Adipocyte (in vitro differentiated cells): Measurements from ENCODE around the gene IKZF3.
"Not testable (repeated sequence)": the region's sequence is repeated elsewhere in the genome, so short reads cannot be mapped to it uniquely, and the experiment has no call there.

Source experiments
- DNase-seq: peaks from one replicate; pipeline ENCODE4 v3.0.0-alpha.2; 2015; ENCODE audit warnings: low read depth
- H3K27me3 ChIP-seq: replicated peaks from 2 replicates; pipeline ENCODE4 v1.7.0; 2013; ENCODE audit warnings: mild to moderate bottlenecking, low read length, moderate library complexity; ENCODE audit not compliant: control insufficient read depth, insufficient read depth
- H3K36me3 ChIP-seq: 2 replicates; pipeline ENCODE4 v1.7.0; 2013; ENCODE audit warnings: low read length, mild to moderate bottlenecking, moderate library complexity; ENCODE audit not compliant: control insufficient read depth, insufficient read depth, severe bottlenecking
- H3K4me1 ChIP-seq: 2 replicates; pipeline ENCODE4 v1.7.0; 2013; ENCODE audit warnings: mild to moderate bottlenecking, low read length, moderate library complexity; ENCODE audit not compliant: control insufficient read depth, insufficient read depth
- H3K4me3 ChIP-seq: 2 replicates; pipeline ENCODE4 v1.7.0; 2013; ENCODE audit warnings: mild to moderate bottlenecking, low read length, moderate library complexity
- H3K9ac ChIP-seq: 2 replicates; pipeline ENCODE4 v1.7.0; 2013; ENCODE audit warnings: mild to moderate bottlenecking, low read length, moderate library complexity
- H3K9me3 ChIP-seq: 2 replicates; pipeline ENCODE4 v1.7.0; 2013; ENCODE audit warnings: mild to moderate bottlenecking, low read length, moderate library complexity; ENCODE audit not compliant: control insufficient read depth

The IKZF3 gene

DNA sequence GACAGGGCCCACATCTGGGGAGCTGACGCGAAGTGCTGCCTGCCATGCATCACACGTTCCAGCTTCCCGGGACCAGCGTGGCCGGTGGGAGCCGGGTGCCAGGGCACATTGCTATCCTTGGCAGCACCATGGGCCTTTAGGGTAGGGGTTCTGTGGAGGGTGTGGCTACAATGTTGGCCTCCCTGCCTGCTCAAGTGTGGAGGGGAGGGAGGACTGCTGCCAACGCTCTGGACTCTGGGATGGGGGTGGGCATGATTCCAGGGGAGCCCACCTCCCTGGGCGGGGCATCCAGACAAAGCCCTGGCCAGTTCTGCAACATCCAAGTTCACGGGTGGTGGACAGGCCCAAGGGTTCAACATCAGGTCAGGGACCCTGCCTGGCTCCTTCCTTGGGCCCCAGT lies 112.5 kb downstream of the IKZF3 start:
- no peaks in the 10 kb centered on the region for H3K9me3 ChIP-seq
- no peak overlapping the region for H3K9ac ChIP-seq
- H3K4me1 ChIP-seq = peaks cover 18% of the 10 kb centered on the region
- H3K4me3 ChIP-seq = no peak overlapping the region
- no peaks in the 10 kb centered on the region for H3K36me3 ChIP-seq
- DNase-seq = no peak
- H3K27me3 ChIP-seq = peaks cover 3% of the 10 kb centered on the region

DNA sequence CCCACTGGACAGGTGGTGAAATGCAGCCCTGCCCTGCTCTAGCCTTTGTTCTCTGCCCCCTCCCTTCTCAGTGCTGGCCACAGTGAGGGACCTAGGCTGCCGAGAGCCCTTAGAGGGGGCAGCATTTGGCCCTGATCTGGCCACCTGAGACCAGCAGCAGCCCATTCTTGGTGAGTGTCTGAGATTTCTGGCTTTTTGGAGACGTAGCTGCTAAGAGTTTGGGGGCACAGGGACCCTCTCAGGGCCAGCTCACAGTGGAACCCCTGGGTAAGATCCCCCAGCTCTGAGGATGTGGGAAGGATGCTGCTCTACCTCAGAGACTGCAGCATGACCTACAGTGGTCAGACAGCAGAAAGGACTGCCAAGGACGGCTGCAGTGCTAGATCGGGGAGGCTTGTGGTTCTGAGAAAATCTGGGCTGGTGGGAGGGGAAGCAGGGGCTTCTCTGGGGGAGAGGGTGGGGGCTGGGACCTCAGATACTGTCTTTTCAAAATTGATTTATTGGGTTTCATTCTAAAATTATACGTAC lies 113.0 kb downstream of the IKZF3 start:
- peaks cover 3% of the 10 kb centered on the region for H3K27me3 ChIP-seq
- H3K9ac ChIP-seq = no peak overlapping the region
- DNase-seq = no peak
- H3K36me3 ChIP-seq = no peaks in the 10 kb centered on the region
- no peaks in the 10 kb centered on the region for H3K9me3 ChIP-seq
- no peak overlapping the region for H3K4me3 ChIP-seq
- H3K4me1 ChIP-seq = peaks cover 18% of the 10 kb centered on the region

DNA sequence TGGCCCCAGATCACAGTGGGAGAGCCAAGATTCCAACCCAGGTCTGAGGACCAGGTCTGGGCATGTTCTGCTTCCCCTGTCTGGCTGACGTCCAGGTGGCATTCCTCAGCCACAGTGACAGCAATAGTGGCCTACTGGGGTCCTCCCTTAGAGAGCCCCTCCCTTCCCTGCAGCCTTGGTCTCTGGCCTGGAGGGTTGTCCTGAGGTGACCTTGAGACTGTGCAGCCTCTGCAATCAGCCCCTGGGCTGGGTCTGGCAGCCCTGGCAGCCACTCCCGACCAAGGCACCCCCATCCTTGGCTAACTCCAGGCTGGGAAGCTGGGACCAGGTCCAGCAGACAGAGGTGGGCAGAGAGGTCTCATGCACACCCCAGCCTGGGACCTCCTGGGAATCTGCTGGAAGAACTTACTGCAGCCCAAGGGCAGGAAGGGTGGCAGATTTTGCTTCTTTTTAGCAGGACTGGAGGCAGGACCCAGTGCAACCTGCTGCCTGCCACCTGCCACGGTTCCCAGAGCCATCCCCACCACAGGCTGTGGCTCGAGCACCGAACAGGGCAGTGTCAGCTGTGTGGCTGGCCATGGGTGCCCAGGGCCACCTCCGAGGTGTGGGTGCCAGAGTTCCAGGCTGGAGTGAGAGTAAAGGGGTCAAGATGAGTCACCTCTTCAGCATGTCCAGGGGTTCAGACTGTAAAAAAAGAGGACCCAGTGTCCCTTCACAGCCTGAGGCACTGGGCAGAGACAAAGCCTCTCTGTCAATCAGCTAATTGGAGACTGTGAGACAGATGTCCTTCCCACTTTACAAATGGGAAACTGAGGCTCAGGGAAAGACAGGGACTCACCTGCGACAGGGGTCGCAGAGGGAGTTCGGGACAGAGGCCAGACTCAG lies 113.7 kb downstream of the IKZF3 start:
- H3K27me3 ChIP-seq = peaks cover 3% of the 10 kb centered on the region
- H3K9ac ChIP-seq = no peak overlapping the region
- no peaks in the 10 kb centered on the region for H3K36me3 ChIP-seq
- DNase-seq = no peak
- H3K9me3 ChIP-seq = no peaks in the 10 kb centered on the region
- H3K4me3 ChIP-seq = no peak overlapping the region
- peaks cover 18% of the 10 kb centered on the region for H3K4me1 ChIP-seq

DNA sequence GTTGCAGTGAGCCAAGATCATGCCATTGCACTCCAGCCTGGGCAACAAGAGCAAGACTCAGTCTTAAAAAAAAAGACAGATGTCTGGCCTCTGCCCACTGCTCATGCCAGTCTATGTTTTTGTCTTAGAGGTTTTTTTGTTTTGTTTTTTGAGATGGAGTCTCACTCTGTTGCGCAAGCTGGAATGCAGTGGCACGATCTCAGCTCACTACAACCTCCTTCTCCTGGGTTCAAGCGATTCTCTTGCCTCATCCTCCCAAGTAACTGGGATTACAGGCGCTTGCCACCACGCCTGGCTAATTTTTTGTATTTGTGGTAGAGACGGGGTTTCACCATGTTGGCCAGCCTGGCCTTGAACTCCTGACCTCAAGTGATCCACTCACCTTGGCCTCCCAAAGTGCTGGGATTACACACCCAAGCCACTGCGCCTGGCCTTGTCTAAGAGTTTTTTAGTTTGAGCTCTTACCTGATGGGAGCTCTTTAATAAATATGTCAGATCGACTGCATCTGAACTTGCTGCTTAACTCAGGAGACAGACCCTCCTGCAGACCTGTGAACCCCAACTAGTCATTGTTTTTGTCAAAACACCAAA lies 115.6 kb downstream of the IKZF3 start:
- H3K9me3 ChIP-seq, H3K9ac ChIP-seq, H3K4me3 ChIP-seq, DNase-seq, H3K27me3 ChIP-seq, H3K36me3 ChIP-seq: not testable (repeated sequence)
- peaks cover 14% of the 10 kb centered on the region for H3K4me1 ChIP-seq

DNA sequence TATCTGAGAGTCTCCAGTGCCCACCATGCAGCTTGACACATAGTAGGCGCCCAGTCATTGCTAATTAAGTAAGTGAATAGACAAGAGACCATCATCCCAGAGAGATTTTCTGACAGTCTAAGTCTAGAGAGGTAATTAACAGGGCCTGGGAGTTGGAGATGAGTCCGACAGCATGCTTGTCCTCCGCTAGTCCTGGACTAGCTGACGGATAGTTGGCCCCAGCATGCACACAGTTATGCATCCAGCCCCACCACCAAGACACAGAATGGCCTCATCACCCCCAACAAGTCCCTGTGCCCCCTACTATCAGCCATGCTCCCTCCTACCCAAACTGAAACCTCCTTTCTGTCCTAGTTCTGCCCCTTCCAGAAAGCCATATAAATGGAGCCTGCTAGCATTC lies 116.4 kb downstream of the IKZF3 start:
- no peak overlapping the region for H3K9ac ChIP-seq
- H3K4me3 ChIP-seq = no peak overlapping the region
- H3K9me3 ChIP-seq = no peaks in the 10 kb centered on the region
- H3K27me3 ChIP-seq = peaks cover 9% of the 10 kb centered on the region
- no peaks in the 10 kb centered on the region for H3K36me3 ChIP-seq
- H3K4me1 ChIP-seq = peaks cover 9% of the 10 kb centered on the region
- DNase-seq = no peak

DNA sequence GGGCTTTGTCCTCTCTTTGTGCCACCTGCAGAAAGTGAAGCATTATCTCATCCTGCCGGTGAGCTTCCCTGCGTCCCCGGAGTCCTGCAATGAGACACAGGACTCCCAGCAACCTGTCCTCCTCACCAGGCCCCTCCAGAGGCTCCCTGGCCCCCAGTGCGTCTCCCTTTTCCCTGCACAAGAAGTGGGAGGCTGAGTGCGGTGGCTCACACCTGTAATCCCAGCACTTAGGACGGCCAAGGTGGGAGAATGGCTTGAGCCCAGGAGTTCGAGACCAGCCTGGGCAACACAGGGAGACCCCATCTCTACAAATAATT lies 118.0 kb downstream of the IKZF3 start:
- DNase-seq = no peak
- Histone ChIP-seq H3K9me3 (no peaks in the 10 kb centered on the region), H3K4me3 (no peak overlapping the region), H3K27me3 (peaks cover 9% of the 10 kb centered on the region), H3K4me1 (peaks cover 9% of the 10 kb centered on the region), H3K9ac (no peak overlapping the region), H3K36me3 (no peaks in the 10 kb centered on the region)

DNA sequence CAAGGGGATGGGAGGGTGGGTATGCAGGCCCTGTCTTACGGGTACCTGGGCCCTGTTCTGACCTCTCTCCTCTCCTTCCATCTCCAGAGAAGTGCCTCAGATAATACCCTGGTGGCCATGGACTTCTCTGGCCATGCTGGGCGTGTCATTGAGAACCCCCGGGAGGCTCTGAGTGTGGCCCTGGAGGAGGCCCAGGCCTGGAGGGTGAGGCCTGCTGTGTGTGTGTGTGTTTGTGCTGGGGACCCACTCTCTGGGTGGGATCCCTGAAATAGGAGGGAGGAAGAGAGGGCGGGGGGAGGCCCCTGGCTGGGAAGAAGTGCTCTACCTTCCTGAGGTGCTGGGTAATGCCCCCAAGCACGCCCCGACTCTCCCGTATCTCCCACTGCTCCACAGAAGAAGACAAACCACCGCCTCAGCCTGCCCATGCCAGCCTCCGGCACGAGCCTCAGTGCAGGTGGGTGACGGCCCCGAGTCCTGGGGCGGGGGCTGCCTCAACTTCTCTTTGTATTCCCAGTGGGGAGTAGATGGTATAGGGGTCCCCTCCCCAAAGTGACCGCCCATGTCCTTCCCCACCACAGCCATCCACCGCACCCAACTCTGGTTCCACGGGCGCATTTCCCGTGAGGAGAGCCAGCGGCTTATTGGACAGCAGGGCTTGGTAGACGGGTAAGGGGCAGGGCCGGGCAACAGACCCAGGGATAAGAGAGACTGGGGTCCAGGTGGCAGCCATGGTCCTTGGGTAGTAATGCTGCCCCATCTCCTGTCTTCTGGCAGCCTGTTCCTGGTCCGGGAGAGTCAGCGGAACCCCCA lies 118.6 kb downstream of the IKZF3 start:
- H3K9ac ChIP-seq = no peak overlapping the region
- H3K4me1 ChIP-seq = peaks cover 6% of the 10 kb centered on the region
- peaks cover 9% of the 10 kb centered on the region for H3K27me3 ChIP-seq

DNA sequence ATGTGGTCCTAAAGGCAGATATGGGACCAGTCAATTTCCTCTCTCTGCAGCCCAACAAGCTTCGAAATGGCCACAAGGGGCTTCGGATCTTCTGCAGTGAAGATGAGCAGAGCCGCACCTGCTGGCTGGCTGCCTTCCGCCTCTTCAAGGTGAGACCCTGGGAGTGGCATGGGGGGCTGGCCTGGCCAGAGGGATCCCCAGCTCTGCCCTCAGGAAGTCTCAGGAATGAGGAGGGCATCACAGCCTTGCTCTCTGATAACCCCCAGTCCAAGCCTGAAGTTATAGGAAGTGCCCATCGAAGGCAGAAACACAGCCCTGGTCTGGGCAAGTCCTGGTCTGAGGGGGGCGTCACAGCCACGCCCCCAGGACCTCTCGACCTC lies 119.3 kb downstream of the IKZF3 start:
- H3K9ac ChIP-seq = no peak overlapping the region
- no peaks in the 10 kb centered on the region for H3K9me3 ChIP-seq
- H3K27me3 ChIP-seq = peaks cover 9% of the 10 kb centered on the region
- DNase-seq = no peak
- no peaks in the 10 kb centered on the region for H3K4me1 ChIP-seq
- no peak overlapping the region for H3K4me3 ChIP-seq
- H3K36me3 ChIP-seq = no peaks in the 10 kb centered on the region

More for the DNA sequence above, 118.6 kb downstream of the IKZF3 start:
- H3K4me3 ChIP-seq = no peak overlapping the region
- H3K36me3 ChIP-seq = no peaks in the 10 kb centered on the region
- H3K9me3 ChIP-seq = no peaks in the 10 kb centered on the region
- no peak for DNase-seq

DNA sequence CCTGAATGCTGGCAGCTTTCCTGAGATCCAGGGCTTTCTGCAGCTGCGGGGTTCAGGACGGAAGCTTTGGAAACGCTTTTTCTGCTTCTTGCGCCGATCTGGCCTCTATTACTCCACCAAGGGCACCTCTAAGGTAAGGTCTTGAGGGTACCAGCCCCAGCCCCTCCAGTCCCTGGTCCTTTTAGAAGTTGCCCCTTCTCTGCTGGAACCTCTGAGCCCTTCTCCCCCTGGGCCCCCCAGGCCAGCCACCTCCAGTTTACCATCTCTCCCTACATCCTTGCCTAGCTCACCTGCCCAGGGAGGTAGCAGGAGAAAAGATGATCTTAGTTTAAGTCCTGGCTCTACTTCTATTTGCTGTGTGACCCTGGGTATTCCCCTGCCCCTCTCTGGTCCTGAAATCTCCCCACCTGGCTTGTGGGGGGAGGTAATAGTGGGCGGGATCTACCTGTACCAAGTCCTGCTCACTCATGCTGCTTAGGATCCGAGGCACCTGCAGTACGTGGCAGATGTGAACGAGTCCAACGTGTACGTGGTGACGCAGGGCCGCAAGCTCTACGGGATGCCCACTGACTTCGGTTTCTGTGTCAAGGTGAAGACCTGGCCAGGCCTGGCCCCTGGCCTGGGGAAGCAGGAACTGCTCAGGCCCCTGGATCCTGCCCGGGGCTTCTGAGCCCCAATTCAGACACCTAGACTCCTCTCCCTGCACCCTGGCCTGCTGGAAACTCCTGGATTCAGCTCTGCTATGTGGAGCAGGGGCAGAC lies 119.9 kb downstream of the IKZF3 start:
- Histone ChIP-seq H3K4me3 (no peak overlapping the region), H3K36me3 (no peaks in the 10 kb centered on the region), H3K9ac (no peak overlapping the region), H3K4me1 (no peaks in the 10 kb centered on the region), H3K27me3 (peaks cover 9% of the 10 kb centered on the region), H3K9me3 (no peaks in the 10 kb centered on the region)
- no peak for DNase-seq

DNA sequence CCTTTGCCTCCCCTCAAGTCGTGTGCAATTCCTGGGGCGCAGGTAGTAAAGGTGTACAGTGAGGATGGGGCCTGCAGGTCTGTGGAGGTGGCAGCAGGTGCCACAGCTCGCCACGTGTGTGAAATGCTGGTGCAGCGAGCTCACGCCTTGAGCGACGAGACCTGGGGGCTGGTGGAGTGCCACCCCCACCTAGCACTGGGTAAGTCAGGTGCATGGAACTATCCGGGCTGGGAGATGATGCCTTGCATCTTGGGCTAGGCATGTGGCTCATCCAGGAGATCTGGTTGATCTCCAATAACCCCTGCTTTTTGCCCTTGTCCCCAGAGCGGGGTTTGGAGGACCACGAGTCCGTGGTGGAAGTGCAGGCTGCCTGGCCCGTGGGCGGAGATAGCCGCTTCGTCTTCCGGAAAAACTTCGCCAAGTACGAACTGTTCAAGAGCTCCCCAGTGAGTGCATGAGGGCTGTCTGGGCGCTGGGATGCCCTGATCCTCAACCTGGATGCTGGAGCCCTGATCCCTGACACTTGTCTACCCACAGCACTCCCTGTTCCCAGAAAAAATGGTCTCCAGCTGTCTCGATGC lies 121.2 kb downstream of the IKZF3 start:
- peaks cover 11% of the 10 kb centered on the region for H3K27me3 ChIP-seq
- no peaks in the 10 kb centered on the region for H3K36me3 ChIP-seq
- H3K9me3 ChIP-seq = no peaks in the 10 kb centered on the region
- no peak overlapping the region for H3K9ac ChIP-seq
- H3K4me3 ChIP-seq = no peak overlapping the region
- H3K4me1 ChIP-seq = no peaks in the 10 kb centered on the region
- no peak for DNase-seq
